Activated CD4-positive, alpha-beta T cell treated with anti-CD3 and anti-CD28 coated beads, Interleukin-2, amount 50 U/mL, for 24 hours (primary cell): ENCODE measurements around the gene MTA1.

Source experiments
- DNase-seq, 2 donors: peaks; one replicate each; pipeline ENCODE4 v3.0.0-alpha.2; 2020; ENCODE audit warnings: low read depth in 1 of 2, low spot score in 1 of 2

The MTA1 gene

DNA sequence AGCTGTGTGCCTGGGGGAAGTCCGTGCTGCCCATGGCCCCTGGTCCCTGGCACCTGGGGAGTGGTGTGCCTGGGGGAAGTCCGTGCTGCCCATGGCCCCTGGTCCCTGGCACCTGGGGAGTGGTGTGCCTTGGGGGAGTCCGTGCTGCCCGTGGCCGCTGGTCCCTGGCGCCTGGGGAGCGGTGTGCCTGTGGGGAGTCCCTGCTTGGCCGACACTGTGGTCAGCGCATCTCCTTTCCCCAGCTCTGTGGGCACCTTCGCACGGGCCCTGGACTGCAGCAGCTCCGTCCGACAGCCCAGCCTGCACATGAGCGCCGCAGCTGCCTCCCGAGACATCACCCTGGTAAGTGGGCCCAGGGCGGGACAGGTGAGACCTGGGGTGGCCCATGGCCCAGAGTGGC is 40.5 kb downstream of the MTA1 start:
- DNase-seq, result no peak

DNA sequence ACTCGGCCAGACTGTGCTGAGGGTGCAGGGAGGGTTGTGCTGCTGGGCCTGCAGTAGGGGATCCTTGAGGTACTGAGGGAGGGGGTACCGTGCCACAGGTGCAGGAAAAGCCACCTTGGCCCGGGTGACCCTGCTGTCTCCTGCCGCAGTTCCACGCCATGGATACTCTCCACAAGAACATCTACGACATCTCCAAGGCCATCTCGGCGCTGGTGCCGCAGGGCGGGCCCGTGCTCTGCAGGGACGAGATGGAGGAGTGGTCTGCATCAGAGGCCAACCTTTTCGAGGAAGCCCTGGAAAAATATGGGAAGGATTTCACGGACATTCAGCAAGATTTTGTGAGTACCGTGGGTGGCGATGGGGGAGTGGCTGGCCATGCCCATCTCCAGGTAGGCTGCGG is 41.0 kb downstream of the MTA1 start:
- no peak for DNase-seq

- no peak for DNase-seq
Observed at GRCh38 chr14:105461903-105462302, 42.3 kb downstream of the MTA1 start.

GRCh38 chr14:105464501-105464900 is 44.9 kb downstream of the MTA1 start:
- no peak for DNase-seq

DNA sequence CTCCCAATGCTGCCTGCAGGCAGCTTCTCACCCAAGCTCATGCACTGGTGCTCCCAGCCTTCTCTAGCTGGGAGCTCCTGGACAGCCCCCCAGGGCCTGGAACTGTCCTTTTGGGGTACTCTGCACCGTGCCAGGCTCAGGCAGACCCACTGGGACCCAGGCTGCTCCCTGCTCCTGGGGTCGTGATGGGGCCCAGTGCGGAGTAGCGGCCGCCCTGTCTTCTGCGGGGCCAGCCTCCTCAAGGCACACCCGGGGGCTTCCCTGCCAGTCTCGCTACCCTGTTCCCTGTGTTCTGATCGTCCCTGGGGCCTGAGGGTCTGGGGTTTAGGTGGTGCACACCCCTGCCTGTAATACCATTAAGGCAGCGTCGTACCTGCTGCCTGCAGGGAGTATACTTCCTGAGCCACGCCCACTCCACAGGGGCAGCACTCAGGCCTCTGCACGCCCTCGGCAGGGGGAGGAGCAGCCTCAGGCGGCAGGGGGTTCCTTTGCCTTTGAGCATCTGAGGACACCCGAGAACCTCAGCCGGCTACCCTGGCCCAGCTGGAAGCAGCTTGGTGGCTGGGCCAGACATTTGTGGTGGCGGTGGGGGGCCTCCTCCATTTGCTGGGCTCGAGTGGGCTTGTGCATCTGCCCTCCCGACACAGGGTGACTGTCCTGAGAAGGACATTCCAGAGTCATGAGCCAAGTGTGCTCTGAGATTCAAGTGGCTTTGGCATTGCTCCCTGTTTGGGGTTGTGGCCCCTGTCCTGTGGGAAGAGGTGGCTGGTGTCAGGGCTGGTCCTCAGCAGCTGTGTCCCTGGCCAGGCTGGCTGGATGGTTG is 45.8 kb downstream of the MTA1 start:
- DNase-seq, result no peak

DNA sequence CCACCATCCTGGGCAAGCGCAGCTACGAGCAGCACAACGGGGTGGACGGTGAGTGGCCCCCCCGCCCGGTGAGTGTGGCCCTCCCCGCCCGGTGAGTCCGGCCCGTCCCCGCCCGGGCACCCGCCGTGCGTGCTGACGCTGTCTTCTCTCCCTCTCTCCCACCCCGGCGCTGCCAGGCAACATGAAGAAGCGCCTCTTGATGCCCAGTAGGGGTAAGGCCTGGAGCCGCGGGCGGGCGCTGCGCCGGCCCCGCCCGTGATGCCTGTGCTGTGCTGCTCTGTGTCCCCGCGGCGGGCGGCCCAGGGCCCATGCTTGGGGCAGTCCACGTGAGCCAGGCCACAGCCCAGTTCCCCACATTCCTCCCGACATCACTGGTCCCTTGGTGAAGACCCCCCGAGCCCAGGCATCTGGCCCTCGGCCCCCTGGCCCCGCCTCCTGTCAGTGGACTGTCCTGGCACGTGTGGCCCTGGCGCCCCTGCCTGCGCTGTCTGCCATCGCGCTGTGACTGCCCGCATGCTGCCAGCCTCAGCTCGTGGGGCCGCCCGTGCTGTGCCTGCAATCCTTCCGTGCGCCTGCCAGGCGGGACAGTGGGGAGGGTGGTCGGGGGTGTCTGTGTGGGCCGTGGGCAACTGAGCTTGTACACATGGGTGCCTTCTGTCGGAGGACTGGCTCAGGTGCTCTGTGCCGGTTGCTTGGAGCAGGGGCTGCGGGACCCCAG is 47.1 kb downstream of the MTA1 start:
- no peak for DNase-seq

DNA sequence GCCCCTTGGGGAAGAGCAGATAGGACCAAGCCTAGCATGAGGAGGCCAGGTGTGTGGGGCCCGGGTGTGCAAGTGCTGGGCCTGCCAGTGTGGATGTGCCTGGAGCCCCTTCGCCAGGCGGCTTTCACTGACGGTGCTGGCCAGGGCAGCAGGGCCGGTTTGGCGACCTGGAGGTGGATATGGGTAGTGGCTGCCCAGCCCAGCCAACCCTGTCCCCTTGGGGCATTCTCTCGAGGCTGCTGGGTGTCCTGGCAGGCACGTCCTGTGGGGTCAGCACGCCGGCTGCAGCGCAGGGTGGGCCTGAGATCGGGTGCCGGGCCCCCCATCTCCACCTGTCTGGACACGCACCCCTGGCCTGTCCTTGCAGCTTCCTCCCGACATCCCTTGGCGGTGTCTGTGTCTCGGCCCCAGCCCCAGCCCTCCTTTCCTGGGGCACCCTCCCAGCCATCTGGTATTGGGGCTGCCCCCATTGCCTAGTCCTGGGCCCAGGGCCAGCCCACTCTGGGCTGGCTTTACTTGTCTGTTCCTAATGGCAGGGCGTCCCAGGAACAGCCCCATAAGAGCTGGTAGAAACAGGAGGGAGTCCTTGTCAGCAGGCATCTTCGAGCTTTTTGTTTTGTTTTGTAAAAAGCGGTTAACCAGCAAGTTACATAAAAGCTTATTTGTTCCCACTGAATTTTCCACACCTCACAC is 47.8 kb downstream of the MTA1 start:
- no peak for DNase-seq

DNA sequence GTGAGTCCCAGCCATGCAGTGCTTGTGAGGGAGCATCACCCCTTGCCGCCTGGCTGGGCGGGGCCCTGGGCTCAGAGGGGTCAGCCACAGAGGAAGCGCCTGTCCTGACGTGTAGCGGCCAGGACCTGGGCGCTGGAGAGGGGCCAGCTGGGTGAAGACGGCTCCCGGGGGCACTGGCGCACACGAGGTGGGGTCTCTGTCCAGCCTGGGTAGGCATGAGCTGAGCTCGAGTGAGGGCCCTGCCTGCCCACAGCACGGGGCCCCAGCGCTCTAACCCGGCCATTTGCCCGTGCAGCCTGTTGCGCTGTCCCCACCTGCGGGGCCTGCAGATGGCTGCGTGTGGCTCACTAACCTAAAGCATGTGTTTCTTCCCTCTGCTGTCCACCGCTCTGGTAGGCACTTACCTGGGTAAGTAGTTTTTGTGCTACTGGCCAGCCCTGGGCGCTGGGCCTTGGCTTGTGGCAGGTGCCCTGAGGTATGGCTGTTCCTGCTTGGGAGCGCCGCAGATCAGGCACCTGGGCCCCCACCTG is 48.4 kb downstream of the MTA1 start:
- DNase-seq, result no peak

- no peak for DNase-seq
Observed at GRCh38 chr14:105468621-105469241, 49.1 kb downstream of the MTA1 start.

GRCh38 chr14:105469456-105470349 is 50.1 kb downstream of the MTA1 start:
- DNase-seq, result no peak

DNA sequence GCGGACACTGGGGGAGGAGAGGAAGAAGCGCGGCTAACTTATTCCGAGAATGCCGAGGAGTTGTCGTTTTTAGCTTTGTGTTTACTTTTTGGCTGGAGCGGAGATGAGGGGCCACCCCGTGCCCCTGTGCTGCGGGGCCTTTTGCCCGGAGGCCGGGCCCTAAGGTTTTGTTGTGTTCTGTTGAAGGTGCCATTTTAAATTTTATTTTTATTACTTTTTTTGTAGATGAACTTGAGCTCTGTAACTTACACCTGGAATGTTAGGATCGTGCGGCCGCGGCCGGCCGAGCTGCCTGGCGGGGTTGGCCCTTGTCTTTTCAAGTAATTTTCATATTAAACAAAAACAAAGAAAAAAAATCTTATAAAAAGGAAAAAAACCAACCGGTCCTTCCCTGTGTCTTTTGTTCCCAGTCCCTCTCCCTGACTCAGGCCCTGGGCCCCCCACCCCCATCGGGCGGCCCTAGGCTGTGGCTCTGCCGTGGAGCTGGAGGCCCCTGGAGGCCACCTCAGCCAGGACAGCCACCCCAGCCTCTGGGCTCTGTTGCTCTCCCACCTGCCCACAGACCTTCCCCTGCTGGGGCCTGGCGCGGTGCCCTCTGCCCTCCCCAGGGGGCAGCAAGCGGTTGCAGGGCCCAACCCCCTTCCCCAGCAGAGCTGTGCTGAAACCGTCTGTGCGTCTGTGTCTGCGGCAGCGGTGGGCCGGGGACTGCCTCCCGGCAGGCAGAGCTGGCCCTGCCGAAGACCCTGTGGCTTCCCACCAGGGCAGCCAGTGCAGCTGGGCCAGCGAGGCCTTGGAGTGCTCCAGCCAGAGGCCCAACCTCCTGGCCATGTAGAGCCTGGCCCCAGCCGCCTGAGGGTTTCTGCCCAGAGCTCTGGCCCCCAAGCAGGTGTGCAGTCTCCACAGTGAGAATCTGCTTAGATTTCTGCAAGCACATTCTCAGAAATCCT is 51.0 kb downstream of the MTA1 start:
- DNase-seq, result no peak

GRCh38 chr14:105471297-105471821 is 51.7 kb downstream of the MTA1 start:
- no peak for DNase-seq

- DNase-seq, result no peak
Observed at GRCh38 chr14:105471823-105472485, 52.3 kb downstream of the MTA1 start.

DNA sequence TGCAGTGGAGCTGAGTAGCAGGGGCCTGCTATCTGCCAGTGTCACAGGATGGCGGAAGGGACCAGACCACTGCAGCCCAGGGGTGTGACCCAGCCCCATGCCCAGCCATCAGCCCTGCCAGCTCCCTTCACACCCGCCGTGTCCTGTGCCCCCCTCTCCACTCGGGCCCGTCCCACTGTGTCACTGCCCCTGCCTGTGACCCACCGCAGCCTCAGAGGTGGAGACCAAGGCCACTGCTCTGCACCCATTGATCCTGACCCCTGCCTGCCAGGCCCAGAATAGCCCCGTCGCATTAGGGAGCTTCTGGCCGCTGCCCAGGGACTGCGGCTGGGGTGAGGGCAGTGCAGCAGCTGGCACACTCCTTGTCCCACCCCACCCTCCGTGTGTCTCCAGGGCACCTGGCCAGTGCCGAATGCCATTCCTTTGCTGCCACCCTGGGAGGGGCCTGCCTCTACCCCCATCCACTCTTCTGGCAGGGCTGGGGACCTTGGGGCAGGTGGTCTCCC is 52.9 kb downstream of the MTA1 start:
- DNase-seq, result no peak

GRCh38 chr14:105473033-105473676 is 53.5 kb downstream of the MTA1 start:
- DNase-seq, result no peak

DNA sequence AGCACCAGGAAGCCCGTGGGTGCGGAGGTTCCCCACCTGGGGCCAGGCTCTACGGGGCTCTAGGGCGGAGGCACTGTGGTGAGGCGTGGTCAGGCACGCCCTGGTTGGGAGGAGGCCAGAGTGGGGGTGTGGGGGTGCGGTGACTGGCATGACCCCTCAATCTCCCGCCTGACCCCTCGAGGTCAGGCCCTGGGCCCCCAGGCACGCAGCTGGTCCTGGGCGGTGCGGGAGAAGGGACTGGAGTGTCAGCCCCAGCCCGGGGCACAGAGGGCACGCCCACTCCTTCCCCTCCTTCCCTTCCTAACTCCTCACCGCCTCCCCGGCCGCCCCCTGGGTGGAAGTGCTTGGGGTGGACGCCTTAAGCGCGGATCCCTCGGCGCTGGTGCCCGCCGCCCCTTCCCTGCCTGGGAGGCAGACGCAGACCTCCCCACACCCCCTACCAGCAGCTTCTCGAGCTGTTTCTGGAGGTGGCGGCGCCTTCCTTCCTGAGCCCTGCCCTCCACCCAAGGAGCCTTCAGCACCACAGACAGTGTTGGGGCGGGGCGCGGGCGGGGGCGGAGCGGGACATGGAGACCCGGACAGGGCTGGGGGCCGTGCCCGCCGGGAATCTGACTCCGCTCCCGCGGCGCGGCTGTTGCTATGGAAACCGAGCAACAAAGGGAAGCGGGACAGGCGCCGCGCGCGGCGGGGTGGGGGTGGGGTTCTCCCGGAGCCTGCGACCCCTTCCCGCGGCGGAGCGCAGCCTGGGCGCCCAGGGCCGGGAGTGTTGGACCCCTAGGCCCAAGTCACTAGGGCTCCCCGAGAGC is 54.3 kb downstream of the MTA1 start:
- peak in 1 of 2 donors; percentile 37 for DNase-seq
